Hematopoietic multipotent progenitor cell treated with erythropoietin and hydrocortisone succinate and interleukin-3 and kit ligand, for 6 days (in vitro differentiated cells): ENCODE measurements around the gene ASB1.

Source experiments
- DNase-seq: peaks from one replicate; pipeline ENCODE4 v3.0.0-alpha.2; 2015

Gene ASB1, protein sequence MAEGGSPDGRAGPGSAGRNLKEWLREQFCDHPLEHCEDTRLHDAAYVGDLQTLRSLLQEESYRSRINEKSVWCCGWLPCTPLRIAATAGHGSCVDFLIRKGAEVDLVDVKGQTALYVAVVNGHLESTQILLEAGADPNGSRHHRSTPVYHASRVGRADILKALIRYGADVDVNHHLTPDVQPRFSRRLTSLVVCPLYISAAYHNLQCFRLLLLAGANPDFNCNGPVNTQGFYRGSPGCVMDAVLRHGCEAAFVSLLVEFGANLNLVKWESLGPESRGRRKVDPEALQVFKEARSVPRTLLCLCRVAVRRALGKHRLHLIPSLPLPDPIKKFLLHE

DNA sequence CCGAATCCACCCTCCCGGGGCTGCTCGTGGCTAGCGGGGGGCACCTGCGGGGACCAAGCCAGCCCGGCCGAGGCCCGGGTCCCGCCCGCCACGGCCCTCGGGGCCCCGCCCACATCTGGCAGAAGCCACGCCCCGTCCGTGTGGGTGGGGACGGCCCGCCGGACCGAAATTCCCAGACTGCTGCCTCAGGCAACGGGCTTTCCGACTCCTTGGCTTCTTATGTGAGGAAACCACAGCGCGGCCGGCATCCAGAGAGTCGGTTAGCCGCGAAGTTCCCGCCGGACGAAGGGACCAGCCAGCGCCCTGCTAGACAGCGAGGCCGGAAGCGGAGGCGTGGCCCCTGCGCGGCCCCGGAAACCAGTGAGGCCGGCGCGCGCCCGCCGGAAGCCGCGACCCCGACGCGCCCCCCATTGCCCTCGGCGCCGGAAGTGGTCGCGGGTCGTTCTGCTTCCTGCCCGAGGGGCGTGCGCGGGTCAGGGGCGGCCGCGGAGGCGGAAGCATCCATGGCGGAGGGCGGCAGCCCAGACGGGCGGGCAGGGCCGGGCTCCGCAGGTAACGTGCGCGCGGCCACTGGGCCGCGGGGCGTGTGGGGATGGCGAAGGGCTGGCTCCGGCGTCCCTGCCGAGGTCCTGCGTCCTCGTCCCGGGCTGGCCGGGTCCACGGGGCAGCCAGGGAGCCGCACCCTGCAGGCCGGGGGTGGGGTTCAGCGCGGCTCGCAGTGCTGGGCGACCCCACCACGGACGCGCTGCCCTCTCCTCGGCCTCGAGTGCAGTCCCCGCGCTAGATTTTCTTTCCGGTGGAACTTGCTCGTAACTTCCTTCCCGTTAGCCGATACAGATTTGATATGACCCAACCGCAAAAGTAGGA lies at the start of gene ASB1:
Gene ASB1, plus strand, starts transcription at position 360 of the 867 bp plus-strand sequence. Its CDS starts 144 bp downstream, at position 504.
- peak; percentile 85 for DNase-seq

- no peak for DNase-seq
Measured at GRCh38 chr2:238378230-238379095, 48.3 kb upstream of the ASB1 start.

DNA sequence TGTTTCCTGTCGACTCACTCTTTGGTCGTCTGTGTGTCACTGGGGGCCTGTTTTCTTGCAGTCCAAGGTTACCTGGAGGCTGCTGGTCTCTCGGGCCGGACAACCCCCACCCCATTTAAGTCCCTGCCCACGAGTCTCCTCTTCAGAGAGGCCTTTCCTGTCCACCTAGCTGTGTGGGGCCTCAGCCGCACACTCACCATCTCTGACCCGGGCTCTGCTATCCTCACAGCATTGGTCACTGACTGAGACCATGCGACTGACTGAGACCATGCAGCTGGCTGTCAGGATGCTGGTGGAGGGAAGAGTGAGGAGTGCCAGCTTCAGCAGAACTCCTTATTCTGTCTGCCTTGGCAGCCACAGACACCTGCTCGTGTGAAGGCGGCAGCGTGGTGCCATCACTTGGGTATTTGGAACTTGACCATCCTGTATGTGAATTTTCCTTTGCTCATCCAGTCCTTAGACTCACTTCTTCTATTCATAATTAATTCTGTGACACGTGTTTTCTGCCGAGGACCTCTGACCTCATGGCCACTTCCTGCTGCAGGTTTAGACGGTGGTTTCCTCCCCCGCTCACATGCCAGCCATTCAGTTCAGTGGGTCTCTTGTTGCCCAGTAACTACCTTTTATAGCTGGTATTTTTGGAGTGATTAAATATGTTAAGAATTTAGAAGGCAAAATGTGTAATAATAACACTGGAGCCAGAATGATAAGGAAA lies 47.5 kb upstream of the ASB1 start:
- DNase-seq, result peak; percentile 54

DNA sequence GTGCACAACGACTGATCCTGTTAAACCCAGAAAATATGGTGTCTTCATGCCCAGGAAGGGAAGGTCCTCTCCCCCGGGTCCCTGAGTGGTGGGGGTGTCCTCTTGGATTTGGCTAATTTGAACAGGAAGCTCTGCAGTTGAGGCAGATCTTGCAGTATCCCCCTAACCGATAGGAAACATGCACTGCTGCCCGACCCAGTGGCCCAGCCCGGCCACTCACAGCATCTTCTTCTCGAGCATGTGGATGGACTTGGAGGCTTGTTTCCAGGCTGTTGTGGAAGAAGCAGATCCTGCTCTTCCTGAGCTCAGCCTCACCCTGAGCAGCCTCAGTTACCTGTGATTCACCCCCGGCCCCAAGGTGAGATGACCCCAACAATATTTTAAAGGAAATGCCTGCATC lies 46.4 kb upstream of the ASB1 start:
- DNase-seq, result no peak

GRCh38 chr2:238380785-238381184 lies 45.9 kb upstream of the ASB1 start:
- no peak for DNase-seq

- peak; percentile 52 for DNase-seq
Measured at GRCh38 chr2:238381341-238382115, 45.2 kb upstream of the ASB1 start.

DNA sequence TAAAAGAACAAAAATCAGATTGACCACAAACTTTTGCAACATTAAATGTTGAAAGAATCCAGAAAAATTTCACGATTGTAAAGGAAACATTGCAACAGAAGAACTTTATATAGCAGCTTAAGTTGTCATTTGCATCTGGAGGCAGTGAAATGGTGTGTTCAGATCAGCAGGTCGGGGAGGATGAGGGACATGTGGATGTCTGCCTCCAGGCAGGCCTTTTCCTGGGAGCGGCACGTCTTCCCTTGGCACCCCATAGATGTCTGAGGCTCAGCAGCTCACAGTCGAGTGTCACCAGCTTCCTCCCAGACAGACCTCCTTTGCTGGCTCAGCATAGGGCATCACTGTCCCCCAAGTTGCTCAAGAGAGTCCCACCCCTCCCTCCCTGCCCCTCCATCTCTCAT lies 44.3 kb upstream of the ASB1 start:
- DNase-seq, result peak; percentile 65

GRCh38 chr2:238383135-238383534 lies 43.6 kb upstream of the ASB1 start:
- no peak for DNase-seq

DNA sequence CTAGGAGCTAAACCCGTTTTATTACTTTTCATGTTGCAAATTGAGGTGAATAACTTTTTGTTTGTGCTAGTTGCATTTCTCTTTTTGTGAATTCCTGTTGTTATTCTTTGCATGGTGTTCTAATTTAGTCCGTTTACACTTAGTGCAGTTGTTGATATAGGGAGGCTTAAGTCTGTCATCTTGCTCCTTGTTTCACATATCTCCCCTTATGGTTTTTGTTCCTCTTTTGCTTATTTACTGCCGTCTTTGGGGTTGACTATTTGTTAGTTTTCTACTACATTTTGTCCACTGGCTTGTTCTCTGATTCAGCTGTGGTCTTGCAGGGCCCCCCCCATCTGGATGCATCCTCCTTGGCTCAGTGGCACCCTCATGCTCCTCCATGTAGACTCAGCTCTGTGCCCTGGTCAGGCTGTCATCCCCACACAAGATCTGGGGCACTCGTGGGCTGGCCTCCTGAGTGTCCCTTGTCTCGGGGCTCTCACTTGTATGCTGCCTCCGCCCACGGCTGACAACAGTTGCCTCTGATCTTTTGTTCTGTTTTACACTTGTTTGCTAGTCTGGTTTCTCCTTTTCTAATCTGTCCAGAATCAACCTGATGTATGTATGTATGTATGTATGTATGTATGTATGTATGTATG lies 42.9 kb upstream of the ASB1 start:
- no peak for DNase-seq

DNA sequence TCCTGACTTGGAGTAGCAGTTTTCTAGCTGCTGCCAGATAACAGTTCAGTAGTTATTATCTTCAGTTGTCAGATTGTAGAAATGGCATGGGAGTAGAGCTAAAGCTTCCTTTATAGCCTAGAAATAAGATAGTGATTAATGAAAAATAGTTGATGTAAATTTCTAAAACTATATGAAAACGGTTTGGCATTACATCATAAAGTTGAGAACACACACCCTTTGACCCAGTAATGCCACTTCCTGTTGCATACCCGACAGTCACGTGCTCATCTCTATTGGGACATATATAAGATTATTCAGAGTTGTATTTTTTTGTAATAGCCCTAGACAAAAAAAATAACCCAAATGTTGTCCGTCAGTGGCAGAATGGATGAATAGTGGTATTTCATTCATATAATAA lies 39.4 kb upstream of the ASB1 start:
- peak; percentile 67 for DNase-seq

DNA sequence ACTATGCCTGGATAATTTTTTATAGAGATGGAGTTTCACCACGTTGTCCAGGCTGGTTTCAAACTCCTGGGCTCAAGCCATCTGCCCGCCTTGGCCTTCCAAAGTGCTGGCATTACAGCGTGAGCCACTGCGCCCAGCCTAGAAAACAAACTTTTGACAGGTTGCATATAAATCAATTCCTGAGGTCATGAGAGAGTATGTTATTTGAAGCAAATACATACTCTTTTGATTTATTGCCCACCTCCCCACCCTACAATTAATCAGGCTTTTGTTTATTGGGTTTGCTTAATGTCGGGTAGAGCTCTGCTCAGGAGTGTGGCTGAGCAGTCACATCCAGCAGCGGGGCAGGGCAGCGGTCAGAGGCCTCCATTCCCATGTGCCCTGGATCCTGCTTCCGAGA lies 37.9 kb upstream of the ASB1 start:
- no peak for DNase-seq

DNA sequence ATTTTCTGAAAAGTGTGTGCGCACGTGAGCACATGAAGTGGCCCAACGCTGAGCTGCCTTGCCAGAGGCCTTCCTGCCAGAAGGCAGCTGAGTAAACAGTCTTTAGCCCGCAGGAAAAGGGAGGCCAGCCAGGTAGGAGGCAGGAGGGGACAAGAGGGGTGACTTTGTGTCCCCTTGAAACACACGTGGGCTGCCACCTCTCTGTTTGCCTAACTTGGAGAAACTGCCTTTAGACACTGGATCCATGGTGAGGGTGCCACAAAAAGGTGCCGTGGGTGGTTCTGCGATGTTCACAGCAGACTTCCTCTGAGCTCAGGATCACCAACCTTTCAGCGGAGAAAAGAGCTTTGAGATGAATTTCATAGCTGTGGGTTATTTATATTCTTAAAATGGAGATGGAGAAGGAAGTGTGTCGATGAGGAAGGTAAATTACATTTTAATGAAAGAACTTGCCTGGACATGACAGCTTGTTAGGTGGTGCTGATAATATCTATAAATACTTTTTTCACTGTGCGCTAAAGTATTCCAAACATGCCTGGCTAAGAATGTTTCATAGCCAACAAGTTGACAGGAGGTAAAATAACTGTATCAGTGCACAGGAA lies 36.6 kb upstream of the ASB1 start:
- no peak for DNase-seq

DNA sequence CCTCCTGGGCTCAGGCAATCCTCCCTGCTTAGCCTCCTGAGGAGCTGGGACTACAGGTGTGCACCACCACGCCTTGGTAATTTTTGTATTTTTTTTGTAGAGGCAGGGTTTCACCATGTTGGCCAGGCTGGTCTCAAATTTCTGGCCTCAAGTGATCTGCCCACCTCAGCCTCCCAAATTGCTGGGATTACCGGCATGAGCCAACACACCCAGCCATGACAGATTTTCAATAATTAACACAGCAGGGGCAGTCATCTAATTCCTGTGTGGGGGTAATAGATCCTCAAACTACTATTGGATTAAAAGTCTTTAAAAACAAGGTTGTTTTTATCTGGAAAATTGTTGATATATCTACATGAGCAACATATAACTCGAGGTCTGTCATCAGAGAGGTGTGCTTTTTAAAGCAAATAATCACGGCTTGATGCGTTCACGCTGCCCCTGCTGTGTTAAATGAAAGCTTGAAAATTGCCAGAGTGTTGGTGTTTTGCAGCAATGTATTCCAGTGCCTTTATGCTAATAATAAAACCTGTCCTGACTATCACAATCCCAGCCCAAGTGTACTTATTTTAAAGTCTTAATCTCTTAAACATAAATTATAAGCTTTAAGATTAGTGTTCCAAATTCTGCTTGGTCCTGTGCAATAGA lies 35.6 kb upstream of the ASB1 start:
- no peak for DNase-seq

- DNase-seq, result no peak
Measured at GRCh38 chr2:238396663-238397062, 30.1 kb upstream of the ASB1 start.

DNA sequence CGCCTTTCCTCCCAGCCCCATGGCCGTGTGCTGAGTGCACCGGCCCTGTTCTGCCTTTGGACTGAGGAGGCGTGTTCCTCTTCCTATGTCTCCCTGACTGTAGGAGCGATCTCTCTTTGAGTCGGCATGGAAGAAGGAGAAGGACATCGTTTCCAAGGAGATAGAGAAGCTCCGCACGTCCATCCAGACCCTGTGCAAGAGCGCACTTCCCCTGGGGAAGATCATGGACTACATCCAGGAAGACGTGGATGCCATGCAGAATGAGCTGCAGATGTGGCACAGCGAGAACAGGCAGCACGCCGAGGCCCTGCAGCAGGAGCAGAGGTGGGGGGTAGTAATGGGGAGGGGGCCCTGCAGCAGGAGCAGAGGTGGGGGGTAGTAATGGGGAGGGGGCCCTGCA lies 29.4 kb upstream of the ASB1 start:
- DNase-seq, result no peak

DNA sequence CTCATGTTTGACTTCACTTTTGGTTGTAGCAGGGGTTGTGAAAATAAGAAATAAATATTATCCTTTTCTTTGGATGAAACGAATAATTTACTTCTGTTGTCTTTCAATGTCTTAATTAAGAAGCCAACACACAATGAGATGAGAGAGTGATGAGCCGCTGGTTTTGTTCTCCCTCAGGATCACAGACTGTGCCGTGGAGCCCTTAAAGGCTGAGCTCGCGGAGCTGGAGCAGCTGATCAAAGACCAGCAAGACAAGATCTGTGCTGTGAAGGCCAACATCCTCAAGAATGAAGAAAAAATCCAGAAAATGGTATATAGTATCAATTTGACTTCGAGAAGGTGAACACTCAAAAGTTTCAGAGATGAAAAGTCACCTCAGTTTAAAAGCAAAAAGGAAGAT lies 28.1 kb upstream of the ASB1 start:
- DNase-seq, result no peak

DNA sequence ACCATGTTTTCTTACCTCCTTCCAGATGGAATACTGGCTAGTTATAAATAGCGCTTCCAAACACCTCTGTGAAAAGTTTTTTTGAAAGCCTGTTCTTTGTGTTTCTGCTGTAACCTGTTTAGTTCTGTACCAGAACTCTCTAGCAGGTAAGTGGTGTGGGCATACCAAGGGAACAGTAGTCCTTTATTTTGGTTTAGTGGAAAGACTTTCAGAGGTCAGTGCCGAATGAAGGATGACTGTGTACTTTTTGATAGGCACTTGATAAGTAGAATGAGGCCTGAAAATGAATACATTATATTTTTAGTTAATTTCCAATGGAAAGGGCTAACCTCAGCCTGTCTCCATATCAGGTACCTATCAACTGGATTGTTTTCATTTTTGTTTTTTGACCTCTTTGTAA lies 27.6 kb upstream of the ASB1 start:
- no peak for DNase-seq

GRCh38 chr2:238401551-238401950 lies 25.2 kb upstream of the ASB1 start:
- DNase-seq, result no peak

- no peak for DNase-seq
Measured at GRCh38 chr2:238403632-238404405, 22.9 kb upstream of the ASB1 start.
